CD14-positive monocyte (primary cell): ENCODE results near the gene ASTN2. TPM values are rescaled to one million over a fixed set of nuclear protein-coding genes. Genes with fewer than 3 reads are reported as not detected.

Source experiments
- DNase-seq, 3 donors: peaks; one replicate each; pipeline ENCODE4 v3.0.0-alpha.2; 2011 to 2022
- H2AFZ ChIP-seq: 2 replicates; pipeline ENCODE4 v1.6.0; 2012; ENCODE audit warnings: mild to moderate bottlenecking, low read depth, low read length, inconsistent platforms; ENCODE audit not compliant: insufficient read depth, poor library complexity, severe bottlenecking
- H3K27ac ChIP-seq, 2 donors: 1 replicate in 1 of 2; 2 replicates in 1 of 2; pipeline ENCODE4 v1.5.1; 2012 to 2013; ENCODE audit warnings: low read length in 2 of 2, control low read depth in 1 of 2, inconsistent platforms in 1 of 2, low read depth in 1 of 2, mild to moderate bottlenecking in 1 of 2
- H3K27me3 ChIP-seq, 2 donors: one replicate each; pipeline versions ENCODE4 v1.6.0 to v1.6.1; 2011 to 2013; ENCODE audit warnings: low read length in 2 of 2; ENCODE audit not compliant: control insufficient read depth in 2 of 2, insufficient read depth in 2 of 2
- H3K36me3 ChIP-seq, 2 donors: replicated peaks in 1 of 2; 1 replicate in 1 of 2; 2 replicates in 1 of 2; pipeline versions ENCODE4 v1.5.1 to v1.6.1; 2012 to 2013; ENCODE audit warnings: low read length in 2 of 2, control low read depth in 1 of 2, inconsistent platforms in 1 of 2, mild to moderate bottlenecking in 1 of 2; ENCODE audit not compliant: insufficient read depth in 2 of 2, control insufficient read depth in 1 of 2
- H3K4me1 ChIP-seq, 2 donors: 1 replicate in 1 of 2; 2 replicates in 1 of 2; pipeline versions ENCODE4 v1.5.1 to v1.6.1; 2012 to 2013; ENCODE audit warnings: low read length in 2 of 2, control low read depth in 1 of 2, inconsistent platforms in 1 of 2, mild to moderate bottlenecking in 1 of 2, moderate library complexity in 1 of 2; ENCODE audit not compliant: insufficient read depth in 2 of 2, control insufficient read depth in 1 of 2
- H3K4me2 ChIP-seq: replicated peaks from 2 replicates; pipeline ENCODE3; 2012; ENCODE audit warnings: low read length, moderate library complexity, mild to moderate bottlenecking; ENCODE audit not compliant: poor library complexity, severe bottlenecking; ENCODE audit errors: extremely low read depth
- H3K4me3 ChIP-seq, 3 experiments: fragments of 200-600 bp in 1 of 3; sonication (generic) in 1 of 3; replicated peaks in 1 of 3; 1 replicate in 2 of 3; 2 replicates in 1 of 3; pipeline ENCODE4 v1.5.1; 2011 to 2013; ENCODE audit warnings: low read length in 3 of 3, mild to moderate bottlenecking in 3 of 3, control low read depth in 2 of 3, low read depth in 2 of 3, inconsistent platforms in 1 of 3, moderate library complexity in 1 of 3
- H3K79me2 ChIP-seq: 2 replicates; pipeline ENCODE4 v1.6.0; 2012; ENCODE audit warnings: mild to moderate bottlenecking, control low read depth, inconsistent platforms, low read length, moderate library complexity; ENCODE audit not compliant: insufficient read depth
- H3K9ac ChIP-seq: 2 replicates; pipeline ENCODE4 v1.6.0; 2017; ENCODE audit warnings: low read length, mild to moderate bottlenecking; ENCODE audit not compliant: insufficient read depth, poor library complexity, severe bottlenecking
- H3K9me3 ChIP-seq, 2 donors: replicated peaks in 1 of 2; 1 replicate in 1 of 2; 2 replicates in 1 of 2; pipeline versions ENCODE4 v1.5.1 to v1.6.1; 2012 to 2013; ENCODE audit warnings: low read length in 2 of 2, control low read depth in 1 of 2; ENCODE audit not compliant: control insufficient read depth in 1 of 2, insufficient read depth in 1 of 2
- H4K20me1 ChIP-seq: 2 replicates; pipeline ENCODE4 v1.6.0; 2012; ENCODE audit warnings: mild to moderate bottlenecking, low read length, control low read depth, moderate library complexity; ENCODE audit not compliant: insufficient read depth
- H3K27ac Mint-ChIP-seq, 7 donors: one replicate each; pipeline ENCODE4 v1.8.0; 2020; ENCODE audit warnings: mild to moderate bottlenecking in 7 of 7, mixed read lengths in 7 of 7, moderate library complexity in 6 of 7, inconsistent platforms in 2 of 7
- H3K27me3 Mint-ChIP-seq, 3 donors: one replicate each; pipeline ENCODE4 v1.8.0; 2021 to 2022; ENCODE audit warnings: low read depth in 3 of 3, mild to moderate bottlenecking in 3 of 3, mixed read lengths in 3 of 3, moderate library complexity in 3 of 3, inconsistent platforms in 1 of 3
- H3K36me3 Mint-ChIP-seq, 2 donors: one replicate each; pipeline ENCODE4 v1.8.0; 2020; ENCODE audit warnings: mixed read lengths in 2 of 2, inconsistent platforms in 1 of 2, mild to moderate bottlenecking in 1 of 2
- H3K4me1 Mint-ChIP-seq: one replicate; pipeline ENCODE4 v1.8.0; 2020; ENCODE audit warnings: mild to moderate bottlenecking, mixed read lengths
- H3K4me3 Mint-ChIP-seq, 2 donors: one replicate each; pipeline ENCODE4 v1.8.0; 2020; ENCODE audit warnings: mild to moderate bottlenecking in 2 of 2, mixed read lengths in 2 of 2, moderate library complexity in 1 of 2
- H3K9me3 Mint-ChIP-seq, 7 donors: one replicate each; pipeline ENCODE4 v1.8.0; 2020 to 2022; ENCODE audit warnings: mixed read lengths in 7 of 7, mild to moderate bottlenecking in 6 of 7, moderate library complexity in 6 of 7, inconsistent platforms in 2 of 7
- CTCF ChIP-seq: fragments of 200-600 bp; IDR thresholded peaks from one replicate; pipeline ENCODE4 v1.8.0; 2022; ENCODE audit warnings: antibody characterized with exemption, mild to moderate bottlenecking
- WGBS: methylation state at CpG from one replicate; pipeline ENCODE4 v1.1.5; 2013; ENCODE audit warnings: missing lambda C conversion rate; ENCODE audit not compliant: insufficient coverage; 5-methylcytosine and 5-hydroxymethylcytosine counted together
- intact Hi-C, 2 donors: fragments of 100-400 bp; cut with micrococcal nuclease; formaldehyde crosslinking; loops; one replicate each; pipeline versions ENCODE4 v1.15.0 to v1.15.1; 2023
- polyA plus RNA-seq, 3 donors: library from polyadenylated mRNA; depleted of rRNA in 1 of 3; unstranded in 2 of 3; stranded (reverse) in 1 of 3; fragments of 300-500 nt in 2 of 3; fragments of >200 nt in 1 of 3; fragmentation: Illumina TruSeq in 2 of 3; gene quantifications; 1 replicate in 2 of 3; 2 replicates in 1 of 3; pipeline ENCODE4 v1.2.3, GENCODE V29; 2012 to 2021

Gene ASTN2
- polyA plus RNA-seq, 3 donors, result not detected

GRCh38 chr9:117088140-117088539 lies 326.7 kb downstream of the ASTN2 start:
- H3K36me3 Mint-ChIP-seq, result no peaks in the 10 kb centered on the region

GRCh38 chr9:117084221-117084620 lies 330.6 kb downstream of the ASTN2 start:
- H3K9me3 Mint-ChIP-seq, result peaks cover 0 to 16% (median 8%) of the 10 kb centered on the region in 7 donors
- no peak overlapping the region for H3K4me3 Mint-ChIP-seq
- Histone ChIP-seq H3K9me3 (no peaks in the 10 kb centered on the region), H3K9ac (no peak overlapping the region), H3K4me1 (no peaks in the 10 kb centered on the region), H3K79me2 (no peaks in the 10 kb centered on the region), H3K36me3 (no peaks in the 10 kb centered on the region), H3K4me2 (no peak overlapping the region), H3K27me3 (no peaks in the 10 kb centered on the region), H2AFZ (no peak overlapping the region), H4K20me1 (no peaks in the 10 kb centered on the region), H3K4me3 (no peak overlapping the region), H3K27ac (no peak overlapping the region)
- H3K36me3 Mint-ChIP-seq, result no peaks in the 10 kb centered on the region
- no peaks in the 10 kb centered on the region for H3K4me1 Mint-ChIP-seq
- no peak for TF ChIP-seq CTCF
- intact Hi-C loops, result no loop called here
- peaks cover 0 to 6% (median 2%) of the 10 kb centered on the region in 3 donors for H3K27me3 Mint-ChIP-seq
- WGBS, result 100% methylated on average over 2 of the region's 4 CpGs
- no peak for DNase-seq
- H3K27ac Mint-ChIP-seq, result no peak overlapping the region

More at GRCh38 chr9:117088140-117088539, 326.7 kb downstream of the ASTN2 start:
- H3K9ac ChIP-seq, result no peak overlapping the region
- Mint-ChIP-seq H3K27ac (no peak overlapping the region), H3K4me3 (no peak overlapping the region), H3K27me3 (peaks cover 0 to 3% (median 1%) of the 10 kb centered on the region in 3 donors), H3K4me1 (no peaks in the 10 kb centered on the region), H3K9me3 (peaks cover 0 to 14% (median 7%) of the 10 kb centered on the region in 7 donors)
- H3K79me2 ChIP-seq, result no peaks in the 10 kb centered on the region
- no peak for TF ChIP-seq CTCF
- H3K36me3 ChIP-seq, result no peaks in the 10 kb centered on the region
- H3K27ac ChIP-seq, result no peak overlapping the region
- H3K4me1 ChIP-seq, result no peaks in the 10 kb centered on the region
- intact Hi-C loops, result no loop called here
- no peaks in the 10 kb centered on the region for H3K27me3 ChIP-seq
- no peak overlapping the region for H2AFZ ChIP-seq
- H3K4me2 ChIP-seq, result no peak overlapping the region
- DNase-seq, result no peak
- H3K4me3 ChIP-seq, result no peak overlapping the region
- H3K9me3 ChIP-seq, result no peaks in the 10 kb centered on the region
- 57% methylated on average over 3 of the region's 4 CpGs for WGBS
- no peaks in the 10 kb centered on the region for H4K20me1 ChIP-seq
